HepG2 (cell line): ENCODE measurements around the gene RHBDL1. TPM values are rescaled to one million over a fixed set of nuclear protein-coding genes. Genes with fewer than 3 reads are reported as not detected.

Experiments used
- IKZF4 ChIP-seq: sonication (generic); formaldehyde crosslinking; IDR thresholded peaks from 2 replicates; pipeline ENCODE4 v1.5.1; 2020; ENCODE audit warnings: borderline replicate concordance, mild to moderate bottlenecking, low read depth, missing genetic modification reagents; ENCODE audit errors: not compliant biosample characterization
- IKZF5 ChIP-seq: IDR thresholded peaks from 2 replicates; pipeline ENCODE4 v1.6.1; 2018; ENCODE audit warnings: missing genetic modification reagents, mild to moderate bottlenecking, missing compliant biosample characterization
- IRX3 ChIP-seq: sonication (generic); formaldehyde crosslinking; IDR thresholded peaks from 2 replicates; pipeline ENCODE4 v1.8.1; 2023; ENCODE audit warnings: mild to moderate bottlenecking, low read depth, missing genetic modification reagents, borderline replicate concordance
- KDM2A ChIP-seq: sonication (generic); formaldehyde crosslinking; IDR thresholded peaks from 2 replicates; pipeline ENCODE4 v1.4.0; 2020; ENCODE audit warnings: low read depth, missing genetic modification reagents, borderline replicate concordance
- PBX3 ChIP-seq: sonication (generic); formaldehyde crosslinking; IDR thresholded peaks from 2 replicates; pipeline ENCODE4 v1.8.1; 2023; ENCODE audit warnings: missing genetic modification reagents, inconsistent platforms, borderline replicate concordance
- ZBTB2 ChIP-seq: sonication (generic); formaldehyde crosslinking; IDR thresholded peaks from 2 replicates; pipeline ENCODE4 v1.8.0; 2022; ENCODE audit warnings: low read depth, missing genetic modification reagents
- ZFP62 ChIP-seq: sonication (generic); formaldehyde crosslinking; IDR thresholded peaks from 2 replicates; pipeline ENCODE4 v1.4.0; 2020; ENCODE audit warnings: missing genetic modification reagents
- ZNF205 ChIP-seq: IDR thresholded peaks from 2 replicates; pipeline ENCODE4 v1.6.1; 2018; ENCODE audit warnings: missing biosample characterization, missing genetic modification reagents
- ZNF207 ChIP-seq: fragments of 450-650 bp; IDR thresholded peaks from 2 replicates; pipeline ENCODE4 v1.6.1; 2016; ENCODE audit warnings: antibody characterized with exemption, borderline replicate concordance
- ZNF557 ChIP-seq: sonication (generic); formaldehyde crosslinking; IDR thresholded peaks from 2 replicates; pipeline ENCODE4 v1.4.0; 2020; ENCODE audit warnings: missing genetic modification reagents
- ZNF749 ChIP-seq: sonication (generic); formaldehyde crosslinking; IDR thresholded peaks from 2 replicates; pipeline ENCODE4 v1.8.0; 2022; ENCODE audit warnings: mild to moderate bottlenecking, missing genetic modification reagents, moderate library complexity, borderline replicate concordance
- ZNF781 ChIP-seq: sonication (generic); formaldehyde crosslinking; IDR thresholded peaks from 2 replicates; pipeline ENCODE4 v1.5.1; 2020; ENCODE audit warnings: borderline replicate concordance, mild to moderate bottlenecking, missing genetic modification reagents; ENCODE audit errors: not compliant biosample characterization
- polyA plus RNA-seq, 8 experiments: library from polyadenylated mRNA; depleted of rRNA in 3 of 8; stranded (reverse) in 7 of 8; unstranded in 1 of 8; fragments of >200 nt; fragmentation: Illumina TruSeq in 4 of 8; extraction: Trizol in 4 of 8; gene quantifications; 2 replicates each; pipeline versions ENCODE4 v1.2.1 to v1.2.3, GENCODE V29; 2011 to 2016; ENCODE audit warnings: low read depth in 4 of 8, missing spikeins in 1 of 8, mixed read lengths in 1 of 8; ENCODE audit not compliant: insufficient read depth in 1 of 8
- total RNA-seq, 5 experiments: library from RNA; depleted of rRNA; stranded (reverse); fragments of >200 nt; fragmentation: Illumina TruSeq; extraction: Trizol; gene quantifications; 2 replicates each; pipeline ENCODE4 v1.2.3, GENCODE V29; 2016; ENCODE audit warnings: low read depth in 1 of 5
- TF ChIP-seq, protein P1 (sequence below): sonication (generic); formaldehyde crosslinking; IDR thresholded peaks from 2 replicates; pipeline ENCODE4 v1.5.0; 2020; ENCODE audit warnings: mild to moderate bottlenecking, missing genetic modification reagents
- TF ChIP-seq, protein P2 (sequence below): sonication (generic); formaldehyde crosslinking; IDR thresholded peaks from 2 replicates; pipeline ENCODE4 v1.5.1; 2020; ENCODE audit warnings: missing genetic modification reagents, mild to moderate bottlenecking, borderline replicate concordance

The RHBDL1 gene
- total and polyA plus RNA-seq, 2 of the 13 experiments (the other 11 are each of a cell fraction or from before 2014, with no cell fraction given) = 1.8 to 3.8 TPM

DNA sequence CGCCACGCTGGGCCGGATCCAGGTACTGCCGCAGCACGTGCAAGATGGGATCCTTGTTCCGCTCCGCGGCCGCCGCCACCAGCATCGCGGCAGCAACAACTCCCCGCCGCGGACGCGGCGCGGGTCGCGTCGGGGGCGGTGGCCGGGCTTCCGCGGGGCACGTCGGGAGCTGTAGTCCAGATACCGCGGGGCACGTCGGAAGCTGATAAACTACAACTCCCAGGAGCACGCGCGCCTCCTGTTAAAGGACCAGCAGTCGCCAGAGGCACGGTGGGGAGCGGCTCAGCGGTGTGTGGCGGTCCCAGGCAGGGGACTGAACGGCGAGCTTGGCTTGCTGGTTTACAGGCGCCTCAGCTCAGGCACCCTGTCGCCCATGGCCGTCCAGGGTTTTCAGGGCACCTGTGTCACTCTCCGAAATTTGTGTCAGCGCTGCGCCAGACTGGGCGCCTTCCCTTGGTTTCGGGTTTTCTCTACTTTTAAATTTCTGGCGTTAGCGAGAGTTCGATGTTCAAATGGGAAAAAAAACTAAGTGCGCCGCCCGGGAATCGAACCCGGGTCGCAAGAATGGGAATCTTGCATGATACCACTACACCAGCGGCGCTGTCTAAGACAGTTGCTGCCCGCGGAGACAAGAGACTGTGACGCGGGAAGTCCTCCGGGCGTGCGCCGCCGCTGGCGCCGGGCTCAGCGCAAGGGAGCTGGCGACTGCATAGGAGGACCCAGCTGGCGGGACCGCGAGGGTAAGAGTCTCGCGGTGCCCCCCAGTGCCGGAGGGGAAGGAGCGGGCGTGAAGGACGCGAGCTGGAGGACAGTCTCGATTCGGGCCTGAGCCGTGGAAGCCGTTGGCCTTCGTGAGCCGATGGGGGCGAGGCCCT lies 39.0 kb upstream of the RHBDL1 start, which contains the start of gene METTL26 (continued):
- TF ChIP-seq IRX3 (CRISPR knock-in tag) = peak; percentile 78; the same call in 1 of the 2 replicates
- TF ChIP-seq ZFP62 (CRISPR knock-in tag) = peak; percentile 45
- TF ChIP-seq ZBTB2 (CRISPR knock-in tag) = peak; percentile 84
- TF ChIP-seq ZNF557 (CRISPR knock-in tag) = no peak
- no peak for TF ChIP-seq ZNF781 (CRISPR knock-in tag)
- TF ChIP-seq IKZF5 (CRISPR knock-in tag) = peak; percentile 28
- peak; percentile 35 for TF ChIP-seq IKZF4 (CRISPR knock-in tag)
- TF ChIP-seq, protein P1, sequence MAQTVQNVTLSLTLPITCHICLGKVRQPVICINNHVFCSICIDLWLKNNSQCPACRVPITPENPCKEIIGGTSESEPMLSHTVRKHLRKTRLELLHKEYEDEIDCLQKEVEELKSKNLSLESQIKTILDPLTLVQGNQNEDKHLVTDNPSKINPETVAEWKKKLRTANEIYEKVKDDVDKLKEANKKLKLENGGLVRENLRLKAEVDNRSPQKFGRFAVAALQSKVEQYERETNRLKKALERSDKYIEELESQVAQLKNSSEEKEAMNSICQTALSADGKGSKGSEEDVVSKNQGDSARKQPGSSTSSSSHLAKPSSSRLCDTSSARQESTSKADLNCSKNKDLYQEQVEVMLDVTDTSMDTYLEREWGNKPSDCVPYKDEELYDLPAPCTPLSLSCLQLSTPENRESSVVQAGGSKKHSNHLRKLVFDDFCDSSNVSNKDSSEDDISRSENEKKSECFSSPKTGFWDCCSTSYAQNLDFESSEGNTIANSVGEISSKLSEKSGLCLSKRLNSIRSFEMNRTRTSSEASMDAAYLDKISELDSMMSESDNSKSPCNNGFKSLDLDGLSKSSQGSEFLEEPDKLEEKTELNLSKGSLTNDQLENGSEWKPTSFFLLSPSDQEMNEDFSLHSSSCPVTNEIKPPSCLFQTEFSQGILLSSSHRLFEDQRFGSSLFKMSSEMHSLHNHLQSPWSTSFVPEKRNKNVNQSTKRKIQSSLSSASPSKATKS = no peak
- TF ChIP-seq ZNF205 (CRISPR knock-in tag) = no peak; the same call in 1 of the 2 replicates
- peak; percentile 54 for TF ChIP-seq KDM2A
- TF ChIP-seq, protein P2, sequence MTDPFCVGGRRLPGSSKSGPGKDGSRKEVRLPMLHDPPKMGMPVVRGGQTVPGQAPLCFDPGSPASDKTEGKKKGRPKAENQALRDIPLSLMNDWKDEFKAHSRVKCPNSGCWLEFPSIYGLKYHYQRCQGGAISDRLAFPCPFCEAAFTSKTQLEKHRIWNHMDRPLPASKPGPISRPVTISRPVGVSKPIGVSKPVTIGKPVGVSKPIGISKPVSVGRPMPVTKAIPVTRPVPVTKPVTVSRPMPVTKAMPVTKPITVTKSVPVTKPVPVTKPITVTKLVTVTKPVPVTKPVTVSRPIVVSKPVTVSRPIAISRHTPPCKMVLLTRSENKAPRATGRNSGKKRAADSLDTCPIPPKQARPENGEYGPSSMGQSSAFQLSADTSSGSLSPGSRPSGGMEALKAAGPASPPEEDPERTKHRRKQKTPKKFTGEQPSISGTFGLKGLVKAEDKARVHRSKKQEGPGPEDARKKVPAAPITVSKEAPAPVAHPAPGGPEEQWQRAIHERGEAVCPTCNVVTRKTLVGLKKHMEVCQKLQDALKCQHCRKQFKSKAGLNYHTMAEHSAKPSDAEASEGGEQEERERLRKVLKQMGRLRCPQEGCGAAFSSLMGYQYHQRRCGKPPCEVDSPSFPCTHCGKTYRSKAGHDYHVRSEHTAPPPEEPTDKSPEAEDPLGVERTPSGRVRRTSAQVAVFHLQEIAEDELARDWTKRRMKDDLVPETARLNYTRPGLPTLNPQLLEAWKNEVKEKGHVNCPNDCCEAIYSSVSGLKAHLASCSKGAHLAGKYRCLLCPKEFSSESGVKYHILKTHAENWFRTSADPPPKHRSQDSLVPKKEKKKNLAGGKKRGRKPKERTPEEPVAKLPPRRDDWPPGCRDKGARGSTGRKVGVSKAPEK = no peak
- TF ChIP-seq PBX3 = no peak
- 0 out of 2 replicates have a peak, but pooled peaks have one; percentile 24 for TF ChIP-seq ZNF749
- TF ChIP-seq ZNF207 = no peak
